ENCODE results near the gene KCNIP3.
A peak's percentile ranks its signal among the peaks of the same experiment; 100 is the strongest.

KCNIP3 gene

GRCh38 chr2:95320986-95321767 is 24.0 kb downstream of the KCNIP3 start:
- ATAC-seq (ENCODE audit: low read depth) (no peak), DNase-seq (ENCODE audit: low spot score) (no peak)
- Histone ChIP-seq H3K27me3 (ENCODE audit: insufficient read depth, poor library complexity, severe bottlenecking) (no peaks in the 10 kb centered on the region), H3K36me3 (ENCODE audit: low read depth) (no peaks in the 10 kb centered on the region), H3K4me1 (ENCODE audit: insufficient read depth, poor library complexity, severe bottlenecking) (peaks cover 8% of the 10 kb centered on the region), H3K4me3 (ENCODE audit: severe bottlenecking) (no peak overlapping the region), H3K27ac (ENCODE audit: poor library complexity, severe bottlenecking) (no peak overlapping the region), H3K9me3 (ENCODE audit: severe bottlenecking) (no peaks in the 10 kb centered on the region)
- TF ChIP-seq CTCF (IDR thresholded peaks at IDR 0.05; ENCODE audit: poor library complexity, severe bottlenecking), result no peak

- Histone ChIP-seq H3K4me3 (ENCODE audit: severe bottlenecking) (no peak overlapping the region), H3K27me3 (ENCODE audit: insufficient read depth, poor library complexity, severe bottlenecking) (no peaks in the 10 kb centered on the region), H3K4me1 (ENCODE audit: insufficient read depth, poor library complexity, severe bottlenecking) (no peaks in the 10 kb centered on the region), H3K36me3 (ENCODE audit: low read depth) (no peaks in the 10 kb centered on the region), H3K27ac (ENCODE audit: poor library complexity, severe bottlenecking) (no peak overlapping the region), H3K9me3 (ENCODE audit: severe bottlenecking) (no peaks in the 10 kb centered on the region)
- peak; percentile 83 for ATAC-seq (ENCODE audit: low read depth)
- DNase-seq (ENCODE audit: low spot score), result no peak
- peak; percentile 67 for TF ChIP-seq CTCF (IDR thresholded peaks at IDR 0.05; ENCODE audit: poor library complexity, severe bottlenecking)
Measured at GRCh38 chr2:95323347-95324155, 26.4 kb downstream of the KCNIP3 start.

- DNase-seq (ENCODE audit: low spot score) (no peak), ATAC-seq (ENCODE audit: low read depth) (no peak)
- Histone ChIP-seq H3K4me1 (ENCODE audit: insufficient read depth, poor library complexity, severe bottlenecking) (no peaks in the 10 kb centered on the region), H3K27me3 (ENCODE audit: insufficient read depth, poor library complexity, severe bottlenecking) (no peaks in the 10 kb centered on the region), H3K36me3 (ENCODE audit: low read depth) (no peaks in the 10 kb centered on the region), H3K27ac (ENCODE audit: poor library complexity, severe bottlenecking) (no peak overlapping the region), H3K4me3 (ENCODE audit: severe bottlenecking) (no peak overlapping the region), H3K9me3 (ENCODE audit: severe bottlenecking) (no peaks in the 10 kb centered on the region)
- TF ChIP-seq CTCF (IDR thresholded peaks at IDR 0.05; ENCODE audit: poor library complexity, severe bottlenecking), result no peak
Measured at GRCh38 chr2:95325026-95325425, 27.9 kb downstream of the KCNIP3 start.

GRCh38 chr2:95325590-95326432 is 28.7 kb downstream of the KCNIP3 start:
- Histone ChIP-seq H3K4me3 (ENCODE audit: severe bottlenecking) (no peak overlapping the region), H3K4me1 (ENCODE audit: insufficient read depth, poor library complexity, severe bottlenecking) (no peaks in the 10 kb centered on the region), H3K27ac (ENCODE audit: poor library complexity, severe bottlenecking) (no peak overlapping the region), H3K9me3 (ENCODE audit: severe bottlenecking) (no peaks in the 10 kb centered on the region), H3K27me3 (ENCODE audit: insufficient read depth, poor library complexity, severe bottlenecking) (no peaks in the 10 kb centered on the region), H3K36me3 (ENCODE audit: low read depth) (no peaks in the 10 kb centered on the region)
- DNase-seq (ENCODE audit: low spot score) (no peak), ATAC-seq (ENCODE audit: low read depth) (no peak)
- TF ChIP-seq CTCF (IDR thresholded peaks at IDR 0.05; ENCODE audit: poor library complexity, severe bottlenecking), result no peak
